Activated naive CD8-positive, alpha-beta T cell treated with anti-CD3 and anti-CD28 coated beads for 36 hours (primary cell): ENCODE data around the gene ZNF780A. TPM values are rescaled to one million over a fixed set of nuclear protein-coding genes. Genes with fewer than 3 reads are reported as not detected.

Experiments
- DNase-seq: peaks from one replicate; pipeline ENCODE4 v3.0.0; 2021
- H3K27ac Mint-ChIP-seq: one replicate; pipeline ENCODE4 v1.8.0; 2022; ENCODE audit warnings: mild to moderate bottlenecking, moderate library complexity, mixed read lengths
- H3K27me3 Mint-ChIP-seq: one replicate; pipeline ENCODE4 v1.8.0; 2022; ENCODE audit warnings: mild to moderate bottlenecking, mixed read lengths
- H3K36me3 Mint-ChIP-seq: one replicate; pipeline ENCODE4 v1.8.0; 2021; ENCODE audit warnings: mild to moderate bottlenecking, mixed read lengths
- H3K4me1 Mint-ChIP-seq: one replicate; pipeline ENCODE4 v1.8.0; 2021; ENCODE audit warnings: mixed read lengths
- H3K4me3 Mint-ChIP-seq: one replicate; pipeline ENCODE4 v1.8.0; 2022; ENCODE audit warnings: mild to moderate bottlenecking, moderate library complexity, mixed read lengths
- H3K9me3 Mint-ChIP-seq: one replicate; pipeline ENCODE4 v1.8.0; 2022; ENCODE audit warnings: mixed read lengths
- total RNA-seq, 2 experiments: library from RNA; stranded (reverse); gene quantifications; one replicate each; pipeline ENCODE4 v1.2.3, GENCODE V29; 2021

Gene ZNF780A
- total RNA-seq, 2 experiments from 2014 or later, result 12.7 to 16.7 TPM

GRCh38 chr19:40103600-40103999 is 12.9 kb upstream of the ZNF780A start:
- Mint-ChIP-seq H3K9me3 (no peaks in the 10 kb centered on the region), H3K27me3 (no peaks in the 10 kb centered on the region)

GRCh38 chr19:40101813-40102212 is 11.1 kb upstream of the ZNF780A start:
- Mint-ChIP-seq H3K36me3 (no peaks in the 10 kb centered on the region), H3K27ac (no peak overlapping the region), H3K27me3 (peaks cover 4% of the 10 kb centered on the region), H3K4me3 (no peak overlapping the region), H3K9me3 (no peaks in the 10 kb centered on the region), H3K4me1 (no peaks in the 10 kb centered on the region)
- no peak for DNase-seq

More at GRCh38 chr19:40103600-40103999, 12.9 kb upstream of the ZNF780A start:
- Mint-ChIP-seq H3K27ac (no peak overlapping the region), H3K4me1 (no peaks in the 10 kb centered on the region), H3K36me3 (no peaks in the 10 kb centered on the region), H3K4me3 (no peak overlapping the region)
- DNase-seq, result no peak

GRCh38 chr19:40093416-40093815 is 2.7 kb upstream of the ZNF780A start:
- Mint-ChIP-seq H3K36me3 (peaks cover 14% of the 10 kb centered on the region), H3K27ac (no peak overlapping the region), H3K4me1 (peaks cover 17% of the 10 kb centered on the region), H3K9me3 (peaks cover 4% of the 10 kb centered on the region), H3K4me3 (no peak overlapping the region), H3K27me3 (peaks cover 7% of the 10 kb centered on the region)
- DNase-seq, result no peak

- H3K4me3 Mint-ChIP-seq, result peak overlapping the region; percentile 100
- peak overlapping the region; percentile 99 for H3K27ac Mint-ChIP-seq
- peaks cover 9% of the 10 kb centered on the region for H3K9me3 Mint-ChIP-seq
- H3K36me3 Mint-ChIP-seq, result peaks cover 25% of the 10 kb centered on the region
- H3K4me1 Mint-ChIP-seq, result peaks cover 27% of the 10 kb centered on the region
- no peak for DNase-seq
- H3K27me3 Mint-ChIP-seq, result peaks cover 3% of the 10 kb centered on the region
These were observed 724 bp upstream of the ZNF780A start for GRCh38 chr19:40091205-40092129.

- DNase-seq, result no peak
These were observed 1.3 kb downstream of the ZNF780A start for GRCh38 chr19:40089462-40089861.

GRCh38 chr19:40088299-40089047 is 2.3 kb downstream of the ZNF780A start:
- no peak overlapping the region for H3K27ac Mint-ChIP-seq
- peaks cover 36% of the 10 kb centered on the region for H3K36me3 Mint-ChIP-seq
- no peaks in the 10 kb centered on the region for H3K27me3 Mint-ChIP-seq
- H3K9me3 Mint-ChIP-seq, result peaks cover 9% of the 10 kb centered on the region
- peaks cover 27% of the 10 kb centered on the region for H3K4me1 Mint-ChIP-seq
- H3K4me3 Mint-ChIP-seq, result peak overlapping the region; percentile 42
- DNase-seq, result no peak

More at GRCh38 chr19:40089462-40089861, 1.3 kb downstream of the ZNF780A start:
- Mint-ChIP-seq H3K4me1 (peaks cover 27% of the 10 kb centered on the region), H3K27ac (peak overlapping the region; percentile 99), H3K36me3 (peaks cover 31% of the 10 kb centered on the region), H3K4me3 (peak overlapping the region; percentile 100), H3K27me3 (no peaks in the 10 kb centered on the region), H3K9me3 (peaks cover 9% of the 10 kb centered on the region)

- H3K9me3 Mint-ChIP-seq, result peaks cover 15% of the 10 kb centered on the region
- H3K4me1 Mint-ChIP-seq, result peaks cover 23% of the 10 kb centered on the region
- DNase-seq, result no peak
- H3K27me3 Mint-ChIP-seq, result no peaks in the 10 kb centered on the region
- no peak overlapping the region for H3K4me3 Mint-ChIP-seq
- H3K27ac Mint-ChIP-seq, result peak overlapping the region; percentile 17
- H3K36me3 Mint-ChIP-seq, result peaks cover 61% of the 10 kb centered on the region
These were observed 5.8 kb downstream of the ZNF780A start for GRCh38 chr19:40084948-40085347.

- H3K36me3 Mint-ChIP-seq, result peaks cover 73% of the 10 kb centered on the region
- H3K4me1 Mint-ChIP-seq, result peaks cover 2% of the 10 kb centered on the region
- H3K27ac Mint-ChIP-seq, result no peak overlapping the region
- DNase-seq, result no peak
- H3K4me3 Mint-ChIP-seq, result no peak overlapping the region
- H3K9me3 Mint-ChIP-seq, result peaks cover 33% of the 10 kb centered on the region
- no peaks in the 10 kb centered on the region for H3K27me3 Mint-ChIP-seq
These were observed 9.3 kb downstream of the ZNF780A start for GRCh38 chr19:40081411-40081810.

GRCh38 chr19:40080289-40080688 is 10.5 kb downstream of the ZNF780A start:
- no peak for DNase-seq
- Mint-ChIP-seq H3K9me3 (peaks cover 40% of the 10 kb centered on the region), H3K27ac (no peak overlapping the region), H3K36me3 (peaks cover 85% of the 10 kb centered on the region), H3K4me1 (peaks cover 2% of the 10 kb centered on the region), H3K4me3 (no peak overlapping the region), H3K27me3 (no peaks in the 10 kb centered on the region)

GRCh38 chr19:40078377-40078776 is 12.4 kb downstream of the ZNF780A start:
- peaks cover 2% of the 10 kb centered on the region for H3K4me1 Mint-ChIP-seq
- no peak overlapping the region for H3K4me3 Mint-ChIP-seq
- no peaks in the 10 kb centered on the region for H3K27me3 Mint-ChIP-seq
- H3K9me3 Mint-ChIP-seq, result peaks cover 49% of the 10 kb centered on the region
- DNase-seq, result no peak
- peaks cover 92% of the 10 kb centered on the region for H3K36me3 Mint-ChIP-seq
- no peak overlapping the region for H3K27ac Mint-ChIP-seq

- peaks cover 23% of the 10 kb centered on the region for H3K9me3 Mint-ChIP-seq
- H3K27ac Mint-ChIP-seq, result no peak overlapping the region
- peaks cover 49% of the 10 kb centered on the region for H3K36me3 Mint-ChIP-seq
- H3K4me3 Mint-ChIP-seq, result no peak overlapping the region
- no peaks in the 10 kb centered on the region for H3K27me3 Mint-ChIP-seq
- no peak for DNase-seq
- H3K4me1 Mint-ChIP-seq, result no peaks in the 10 kb centered on the region
These were observed 20.7 kb downstream of the ZNF780A start for GRCh38 chr19:40070058-40070457.

- peaks cover 10% of the 10 kb centered on the region for H3K4me1 Mint-ChIP-seq
- H3K4me3 Mint-ChIP-seq, result no peak overlapping the region
- peaks cover 23% of the 10 kb centered on the region for H3K9me3 Mint-ChIP-seq
- H3K27ac Mint-ChIP-seq, result no peak overlapping the region
- no peaks in the 10 kb centered on the region for H3K27me3 Mint-ChIP-seq
- peaks cover 14% of the 10 kb centered on the region for H3K36me3 Mint-ChIP-seq
- DNase-seq, result no peak
These were observed 31.1 kb downstream of the ZNF780A start for GRCh38 chr19:40059624-40060023.

- H3K4me1 Mint-ChIP-seq, result peaks cover 33% of the 10 kb centered on the region
- H3K9me3 Mint-ChIP-seq, result peaks cover 30% of the 10 kb centered on the region
- peaks cover 37% of the 10 kb centered on the region for H3K36me3 Mint-ChIP-seq
- peak overlapping the region; percentile 99 for H3K4me3 Mint-ChIP-seq
- H3K27ac Mint-ChIP-seq, result no peak overlapping the region
- DNase-seq, result no peak
- H3K27me3 Mint-ChIP-seq, result no peaks in the 10 kb centered on the region
These were observed 33.6 kb downstream of the ZNF780A start for GRCh38 chr19:40057166-40057565.

GRCh38 chr19:40056505-40056904 is 34.2 kb downstream of the ZNF780A start:
- no peak for DNase-seq
- Mint-ChIP-seq H3K27ac (peak overlapping the region; percentile 97), H3K4me3 (peak overlapping the region; percentile 99), H3K9me3 (peaks cover 30% of the 10 kb centered on the region), H3K27me3 (no peaks in the 10 kb centered on the region), H3K4me1 (peaks cover 37% of the 10 kb centered on the region), H3K36me3 (peaks cover 41% of the 10 kb centered on the region)

GRCh38 chr19:40055832-40056504 is 34.8 kb downstream of the ZNF780A start, which contains the start of gene ZNF780B:
TSS of gene ZNF780B (minus strand) at chr19:40056231. CDS start at chr19:40050332, 5,899 bp downstream.
- Mint-ChIP-seq H3K36me3 (peaks cover 45% of the 10 kb centered on the region), H3K27me3 (no peaks in the 10 kb centered on the region), H3K9me3 (peaks cover 29% of the 10 kb centered on the region), H3K4me1 (peaks cover 39% of the 10 kb centered on the region), H3K27ac (peak within 1 kb of the TSS; percentile 97), H3K4me3 (peak within 1 kb of the TSS; percentile 99)
- peak; percentile 72 for DNase-seq
